GM19452 (cell line): Measurements from ENCODE around the gene ADGRG3.
"Not testable (repeated sequence)": the region's sequence is repeated elsewhere in the genome, so short reads cannot be mapped to it uniquely, and the experiment has no call there.

ENCODE experiments used
- ATAC-seq: cut with Tn5 transposase; IDR thresholded peaks from one replicate; pipeline ENCODE4 v1.9.1; 2021; ENCODE audit not compliant: unreplicated experiment

ADGRG3 gene

DNA sequence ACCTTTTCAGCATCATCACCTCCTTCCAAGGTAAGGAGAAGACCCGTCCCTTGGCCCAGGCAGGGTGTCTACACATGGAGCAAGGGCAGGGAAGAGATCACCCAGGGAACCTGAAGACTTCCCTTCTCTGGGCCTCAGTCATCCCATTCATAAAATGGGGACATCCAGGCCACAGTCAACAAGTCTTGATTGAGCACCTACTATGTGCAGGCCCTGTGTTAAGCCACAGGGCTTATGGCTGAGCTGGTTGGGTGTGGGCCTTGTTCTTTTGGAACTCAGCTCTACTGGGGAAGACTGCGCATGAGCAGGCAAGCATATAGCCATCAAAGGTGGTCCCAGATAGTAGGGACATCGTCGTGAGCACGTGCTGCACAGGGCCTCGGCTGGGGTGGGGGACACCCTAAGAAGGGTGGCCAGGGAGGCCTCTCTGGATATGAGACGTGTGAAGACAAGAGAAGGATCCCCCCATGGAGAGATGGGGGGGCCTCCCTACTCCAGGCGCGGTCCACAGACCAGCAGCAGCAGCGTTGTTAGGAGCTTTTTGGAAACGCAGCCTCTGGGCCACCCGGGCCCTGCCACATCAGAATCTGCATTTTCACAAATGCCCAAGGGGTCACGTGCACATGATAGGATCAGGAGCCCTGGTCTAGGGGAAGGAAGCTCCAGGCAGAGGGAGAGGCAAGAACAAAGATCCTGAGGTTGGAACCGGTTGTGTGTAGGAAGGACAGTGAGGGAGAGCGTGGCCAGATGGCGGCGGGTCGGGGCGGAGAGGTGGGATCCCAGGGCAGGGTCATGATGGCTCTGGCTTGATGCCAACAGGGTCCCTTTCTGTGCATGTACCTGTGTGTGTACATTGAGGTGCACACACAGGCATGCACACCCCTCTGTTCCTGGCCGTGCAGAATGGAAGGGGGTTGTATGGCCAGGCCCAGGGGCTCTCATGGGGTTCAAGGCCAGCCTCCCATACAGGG is 5.9 kb upstream of the ADGRG3 start:
- ATAC-seq, result no peak

GRCh38 chr16:57663436-57663835 is 4.7 kb upstream of the ADGRG3 start:
- ATAC-seq, result no peak

DNA sequence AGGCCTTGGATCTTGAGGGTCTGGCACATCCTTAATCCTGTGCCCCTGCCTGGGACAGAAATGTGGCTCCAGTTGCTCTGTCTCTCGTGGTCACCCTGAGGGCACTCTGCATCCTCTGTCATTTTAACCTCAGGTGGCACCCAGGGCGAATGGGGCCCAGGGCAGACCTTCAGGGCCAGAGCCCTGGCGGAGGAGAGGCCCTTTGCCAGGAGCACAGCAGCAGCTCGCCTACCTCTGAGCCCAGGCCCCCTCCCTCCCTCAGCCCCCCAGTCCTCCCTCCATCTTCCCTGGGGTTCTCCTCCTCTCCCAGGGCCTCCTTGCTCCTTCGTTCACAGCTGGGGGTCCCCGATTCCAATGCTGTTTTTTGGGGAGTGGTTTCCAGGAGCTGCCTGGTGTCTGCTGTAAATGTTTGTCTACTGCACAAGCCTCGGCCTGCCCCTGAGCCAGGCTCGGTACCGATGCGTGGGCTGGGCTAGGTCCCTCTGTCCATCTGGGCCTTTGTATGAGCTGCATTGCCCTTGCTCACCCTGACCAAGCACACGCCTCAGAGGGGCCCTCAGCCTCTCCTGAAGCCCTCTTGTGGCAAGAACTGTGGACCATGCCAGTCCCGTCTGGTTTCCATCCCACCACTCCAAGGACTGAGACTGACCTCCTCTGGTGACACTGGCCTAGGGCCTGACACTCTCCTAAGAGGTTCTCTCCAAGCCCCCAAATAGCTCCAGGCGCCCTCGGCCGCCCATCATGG is 4.0 kb upstream of the ADGRG3 start:
- no peak for ATAC-seq

GRCh38 chr16:57664662-57665025 is 3.5 kb upstream of the ADGRG3 start:
- no peak for ATAC-seq

- ATAC-seq, result no peak
Measured at GRCh38 chr16:57665541-57665940, 2.6 kb upstream of the ADGRG3 start.

GRCh38 chr16:57666353-57667047 is 1.6 kb upstream of the ADGRG3 start:
- ATAC-seq, result no peak

GRCh38 chr16:57667048-57667525 is 1.0 kb upstream of the ADGRG3 start:
- ATAC-seq, result no peak

DNA sequence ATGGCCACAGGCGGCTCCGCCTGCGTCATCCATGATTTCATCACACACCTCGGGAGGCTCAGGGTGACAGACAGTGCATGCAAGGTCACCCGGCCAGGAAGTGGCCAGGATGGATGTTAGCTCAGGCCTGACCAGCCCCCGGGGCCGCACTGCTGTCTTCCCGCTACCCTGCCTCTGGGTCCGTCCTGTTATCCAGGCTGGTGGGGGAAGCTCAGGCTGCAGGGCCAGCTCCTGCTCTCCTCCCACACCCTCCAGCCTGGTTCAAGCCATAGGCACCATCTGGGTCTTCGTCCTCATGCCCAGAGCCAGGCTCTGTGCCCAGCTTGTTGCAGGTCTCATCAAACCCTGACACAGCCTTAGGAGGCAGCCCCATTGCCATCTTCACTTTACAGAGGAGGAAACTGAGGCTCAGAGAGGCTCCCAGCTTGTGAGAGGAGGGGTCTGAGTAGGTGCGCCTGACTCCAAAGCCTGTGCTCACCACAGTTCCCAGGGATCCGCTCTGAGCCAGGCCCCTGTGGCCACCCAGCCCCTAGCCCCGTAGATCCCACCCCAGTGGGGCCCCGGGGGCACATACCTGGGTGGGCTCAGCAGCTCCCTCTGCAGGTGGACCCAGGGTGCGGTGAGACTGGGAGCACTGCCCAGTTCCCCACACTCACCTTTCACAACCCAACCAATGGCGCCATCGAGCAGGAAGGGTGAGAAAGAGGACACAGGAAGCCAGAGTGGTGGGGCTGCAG is 412 bp upstream of the ADGRG3 start:
- ATAC-seq, result no peak

DNA sequence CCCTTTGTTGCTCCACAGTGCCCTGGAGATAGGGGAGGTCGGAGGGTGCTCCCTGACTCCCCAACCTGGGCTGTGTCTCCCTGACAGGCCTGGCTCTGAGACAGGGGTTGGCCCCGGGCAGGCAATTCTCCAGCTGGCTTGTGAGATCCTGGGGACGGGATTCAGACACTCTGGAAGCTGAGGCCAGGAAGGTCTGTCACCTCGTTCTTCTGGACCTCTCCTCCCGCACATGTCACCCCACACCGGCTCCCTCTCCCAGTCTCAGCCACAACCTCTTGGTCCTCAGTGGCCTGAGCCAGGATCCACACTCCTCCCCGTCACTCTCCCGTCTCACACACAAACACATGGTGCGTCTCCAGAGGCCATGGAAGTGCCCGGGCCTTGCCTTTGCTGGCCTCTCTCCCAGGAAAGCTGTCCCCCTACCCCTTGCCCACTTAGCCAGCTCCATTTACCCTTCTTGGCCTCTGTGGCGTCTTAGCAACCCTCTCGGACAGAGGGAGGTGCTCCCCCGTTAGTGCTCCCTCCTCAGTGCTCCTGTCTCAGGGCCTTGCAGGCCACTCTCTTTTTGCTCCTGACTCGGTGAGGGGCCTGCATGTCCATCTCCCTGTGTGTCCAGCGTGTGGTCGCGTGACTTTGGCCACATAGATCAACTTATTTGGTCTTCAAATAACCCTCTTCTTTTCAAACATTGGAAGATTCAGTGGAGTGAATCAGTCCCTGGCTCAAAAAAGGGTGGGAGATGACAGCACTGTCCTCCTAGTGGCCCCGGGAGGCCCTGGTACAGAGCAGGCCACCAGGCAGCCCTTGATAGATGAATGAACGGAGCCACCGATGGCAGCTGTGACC is 747 bp downstream of the ADGRG3 start:
- ATAC-seq, result no peak

- no peak for ATAC-seq
Measured at GRCh38 chr16:57669476-57670162, 1.5 kb downstream of the ADGRG3 start.

GRCh38 chr16:57670196-57670595 is 2.1 kb downstream of the ADGRG3 start:
- ATAC-seq, result no peak

- ATAC-seq, result not testable (repeated sequence)
Measured at GRCh38 chr16:57671451-57671850, 3.3 kb downstream of the ADGRG3 start.

DNA sequence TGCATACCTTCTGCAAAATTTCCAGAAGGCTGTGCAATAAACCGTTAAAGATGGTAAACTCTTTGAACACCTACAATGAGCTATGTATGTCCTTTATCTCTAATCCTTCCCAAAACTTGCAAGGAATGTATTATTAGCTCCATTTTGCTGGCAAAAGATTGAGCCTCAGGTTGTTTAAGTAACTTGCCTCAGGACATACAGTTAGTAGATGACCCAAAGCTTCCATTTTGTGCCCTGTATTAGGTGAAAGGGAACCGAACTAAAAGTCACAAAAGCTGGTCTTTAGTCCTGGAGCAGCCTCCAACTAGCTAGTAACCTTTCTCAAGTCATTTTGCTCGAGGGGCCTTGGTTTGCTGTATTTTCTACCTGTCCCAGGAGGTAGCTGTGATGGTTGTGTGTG is 4.3 kb downstream of the ADGRG3 start:
- ATAC-seq, result no peak

DNA sequence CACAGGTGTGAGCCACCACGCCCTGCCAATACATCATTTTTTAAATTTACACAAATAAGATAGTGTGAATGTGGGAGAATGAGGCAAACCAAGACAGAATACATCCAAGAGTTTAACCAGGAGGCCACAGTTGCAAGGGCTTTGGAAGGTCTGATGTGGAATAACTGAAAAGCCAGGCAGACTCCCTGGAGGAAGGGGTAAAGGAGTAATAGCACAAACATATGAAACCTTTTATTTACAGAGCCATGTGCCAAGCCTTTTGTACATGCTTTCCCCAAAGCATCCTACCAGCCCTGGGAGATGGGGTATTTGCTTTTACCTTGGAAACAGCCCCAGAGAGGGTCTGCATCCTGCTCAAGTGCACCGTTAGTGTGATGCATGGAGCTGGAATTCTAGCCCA is 4.7 kb downstream of the ADGRG3 start:
- no peak for ATAC-seq

DNA sequence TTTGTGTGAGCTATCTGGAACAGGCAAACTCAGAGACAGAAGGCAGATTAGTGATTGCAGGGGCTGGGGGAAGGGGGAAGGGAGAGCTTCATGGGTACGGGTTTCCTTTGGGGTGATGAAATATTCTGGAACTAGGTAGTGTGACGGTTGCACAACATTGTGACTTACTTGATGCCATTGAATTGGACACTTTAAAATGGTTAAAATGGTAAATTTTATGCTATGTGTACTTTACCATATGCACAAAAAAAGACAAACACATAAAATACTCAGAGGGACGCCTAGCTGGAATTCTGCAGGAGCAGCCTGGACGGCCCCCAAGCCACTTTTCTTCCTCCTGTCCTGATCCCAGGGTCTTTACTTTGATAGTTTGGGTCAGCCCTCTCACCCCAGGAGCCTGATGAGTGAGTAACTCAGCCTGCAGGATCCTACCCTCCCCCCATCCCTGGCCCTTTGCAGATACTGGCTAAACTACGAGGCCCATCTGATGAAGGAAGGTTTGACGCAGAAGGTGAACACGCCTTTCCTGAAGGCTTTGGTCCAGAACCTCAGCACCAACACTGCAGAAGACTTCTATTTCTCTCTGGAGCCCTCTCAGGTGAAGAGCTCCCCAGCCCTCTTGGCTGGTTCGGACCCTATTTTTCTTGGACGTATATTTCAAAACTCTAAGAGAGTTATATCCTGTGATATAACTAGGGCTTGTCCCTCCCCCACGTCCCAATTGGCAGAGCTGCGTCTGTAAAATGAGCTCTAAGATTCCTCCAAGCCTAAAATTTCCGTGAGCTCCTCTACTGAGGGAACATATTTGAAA is 7.8 kb downstream of the ADGRG3 start:
- no peak for ATAC-seq

GRCh38 chr16:57676553-57677085 is 8.5 kb downstream of the ADGRG3 start:
- no peak for ATAC-seq

DNA sequence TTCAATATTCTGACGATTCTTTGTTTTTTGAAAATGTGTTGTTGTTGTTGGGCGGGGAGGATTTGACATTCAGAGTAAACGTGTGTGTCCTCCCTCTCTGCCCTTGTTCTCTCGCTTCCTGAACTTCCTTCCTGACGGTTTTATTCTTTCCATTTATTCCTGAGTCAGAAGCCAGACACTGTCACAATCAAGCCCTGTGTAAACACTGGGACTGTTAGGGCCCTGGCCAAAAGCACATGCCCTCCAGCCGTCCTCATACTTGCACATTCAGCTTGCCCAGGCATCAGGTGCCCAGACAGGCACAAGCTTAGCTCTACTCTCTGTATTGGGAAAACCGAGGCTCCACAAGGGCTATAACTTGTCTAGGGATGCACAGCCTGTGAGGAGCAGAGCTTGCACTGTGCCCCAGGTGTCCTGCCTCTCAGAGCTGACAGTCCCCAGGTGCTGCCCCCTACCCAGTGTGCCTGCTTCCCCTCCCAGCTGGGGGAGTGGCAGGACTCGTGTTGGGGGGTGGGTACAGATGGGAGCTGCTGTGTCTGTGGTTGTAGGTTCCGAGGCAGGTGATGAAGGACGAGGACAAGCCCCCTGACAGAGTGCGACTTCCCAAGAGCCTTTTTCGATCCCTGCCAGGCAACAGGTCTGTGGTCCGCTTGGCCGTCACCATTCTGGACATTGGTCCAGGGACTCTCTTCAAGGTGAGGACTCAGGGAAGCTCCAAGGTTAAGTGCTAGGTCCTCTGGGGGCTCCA is 9.7 kb downstream of the ADGRG3 start:
- no peak for ATAC-seq
